A549 (cell line): ENCODE measurements around the gene PSMB7.

Experiments
- CHD2 ChIP-seq: fragments of 150-350 bp; IDR thresholded peaks from 2 replicates; pipeline ENCODE4 v1.6.1; 2014; ENCODE audit warnings: low read length; ENCODE audit not compliant: partially characterized antibody
- ELK1 ChIP-seq: fragments of 150-350 bp; IDR thresholded peaks from 2 replicates; pipeline ENCODE4 v1.6.1; 2014; ENCODE audit warnings: low read depth, mild to moderate bottlenecking, low read length
- FOSL2 ChIP-seq, 2 experiments: fragments of 450-650 bp in 1 of 2; fragments of >200 bp in 1 of 2; sonication (Bioruptor Twin) in 1 of 2; formaldehyde crosslinking; IDR thresholded peaks; 2 replicates each; pipeline versions ENCODE4 v1.5.0 to v1.6.1; 2016 to 2020; ENCODE audit warnings: mild to moderate bottlenecking in 1 of 2, moderate library complexity in 1 of 2
- NFE2L2 ChIP-seq: fragments of 150-350 bp; conservative IDR thresholded peaks from 2 replicates; pipeline ENCODE4 v1.6.1; 2014; ENCODE audit warnings: low read length
- POLR2A ChIP-seq: IDR thresholded peaks from 2 replicates; pipeline ENCODE4 v1.6.1; 2012; ENCODE audit warnings: mild to moderate bottlenecking, low read length
- SMC3 ChIP-seq: fragments of >200 bp; sonication (Bioruptor Twin); formaldehyde crosslinking; IDR thresholded peaks from 3 replicates; pipeline ENCODE4 v1.6.1; 2018; ENCODE audit warnings: inconsistent platforms
- ZC3H11A ChIP-seq: fragments of 450-650 bp; IDR thresholded peaks from 2 replicates; pipeline ENCODE4 v1.6.1; 2014; ENCODE audit warnings: antibody characterized with exemption, mild to moderate bottlenecking

DNA sequence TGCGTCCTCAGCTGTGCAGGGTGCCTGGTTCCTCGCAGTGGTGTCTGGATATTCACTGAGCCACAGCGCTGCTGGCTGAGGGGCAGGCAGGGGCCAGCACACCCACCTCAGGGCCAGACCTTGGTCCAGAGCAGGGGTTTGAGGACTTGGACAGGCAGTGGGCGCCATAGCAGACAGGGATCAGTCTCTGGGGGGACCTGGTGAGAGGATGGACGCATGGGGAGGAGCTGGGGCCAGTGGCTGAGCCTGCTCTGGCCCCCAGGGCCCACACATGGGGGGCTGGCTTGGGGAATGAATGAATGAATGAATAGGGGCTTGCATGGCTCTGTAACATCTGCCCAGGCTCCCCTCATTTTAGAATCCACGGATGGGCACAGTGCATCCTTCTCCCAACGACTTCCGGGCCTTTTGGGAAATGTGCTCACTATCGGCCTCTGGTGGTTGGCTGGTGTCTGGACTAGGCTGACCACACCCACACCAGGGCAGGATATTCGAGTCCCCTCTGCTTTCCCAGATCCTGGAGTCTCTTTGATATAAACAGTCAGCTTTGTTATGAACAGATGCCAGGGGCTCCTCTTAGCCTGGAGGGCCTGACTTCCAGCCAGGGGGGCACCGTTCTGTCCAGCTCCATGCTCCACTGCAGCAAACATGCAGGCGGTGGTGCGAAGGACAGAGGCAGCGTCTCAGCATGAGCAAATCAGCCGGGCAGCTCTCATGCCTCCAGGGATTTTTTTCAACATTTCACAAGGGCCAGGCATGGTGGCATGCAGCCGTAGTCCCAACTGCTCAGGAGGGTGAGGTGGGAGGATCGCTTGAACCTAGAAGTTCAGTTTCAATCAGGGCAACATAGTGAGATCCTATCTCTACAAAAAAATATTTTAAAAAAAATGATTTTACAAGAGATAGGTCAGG is 94.9 kb downstream of the PSMB7 start:
- TF ChIP-seq FOSL2 (IDR thresholded peaks at IDR 0.05) = no peak
- TF ChIP-seq FOSL2 (CRISPR knock-in tag; IDR thresholded peaks at IDR 0.05) = no peak
- TF ChIP-seq POLR2A = no peak
- no peak for TF ChIP-seq ELK1
- TF ChIP-seq ZC3H11A = no peak
- no peak for TF ChIP-seq NFE2L2
- TF ChIP-seq CHD2 = no peak
- TF ChIP-seq SMC3 = peak; percentile 89
